Adrenal gland (tissue), 5 donors: ENCODE results near the gene BMPR1B.

Source experiments
- CTCF ChIP-seq, 6 experiments: fragments of 450-650 bp in 4 of 6; fragments of 200-600 bp in 2 of 6; sonication (generic) in 1 of 6; IDR thresholded peaks; 1 replicate in 5 of 6; 2 replicates in 1 of 6; pipeline versions ENCODE4 v1.5.1 to v1.8.0; 2016 to 2021; ENCODE audit warnings: antibody characterized with exemption in 6 of 6, mild to moderate bottlenecking in 2 of 6, moderate library complexity in 1 of 6
- POLR2A ChIP-seq, 2 donors: fragments of 450-650 bp; IDR thresholded peaks; one replicate each; pipeline ENCODE4 v1.6.1; 2017; ENCODE audit warnings: antibody characterized with exemption in 2 of 2, mild to moderate bottlenecking in 2 of 2, moderate library complexity in 1 of 2
- donor health status: DM: no; HTN: no; CAD: no.

GRCh38 chr4:94813221-94813620, 55.5 kb downstream of the BMPR1B start:
- TF ChIP-seq POLR2A (IDR thresholded peaks at IDR 0.05): no peak
- TF ChIP-seq CTCF (IDR thresholded peaks at IDR 0.05): no peak
